Left lobe of liver (tissue), 2 donors: Measurements from ENCODE around the gene ARSI. TPM values are rescaled to one million over a fixed set of nuclear protein-coding genes. Genes with fewer than 3 reads are reported as not detected.
A peak's percentile ranks its signal among the peaks of the same experiment; 100 is the strongest.

ENCODE experiments used
- ATAC-seq: fragments of 200-7000 bp; cut with Tn5 transposase; one replicate; pipeline ENCODE4 v1.9.1; 2020; ENCODE audit warnings: mild to moderate bottlenecking, moderate library complexity
- DNase-seq: peaks from one replicate; pipeline ENCODE4 v3.0.0-alpha.2; 2020; ENCODE audit warnings: low spot score
- total RNA-seq: library from RNA; stranded (reverse); gene quantifications from one replicate; pipeline ENCODE4 v1.2.1, GENCODE V29; 2021
- donor health status: DM: no; HTN: no; CAD: no; lungs with moderate emphysema.
- donor health status: DM: no; HTN: yes; CAD: no.

The ARSI gene
- total RNA-seq, 1 donor from 2014 or later = 0.43 TPM

DNA sequence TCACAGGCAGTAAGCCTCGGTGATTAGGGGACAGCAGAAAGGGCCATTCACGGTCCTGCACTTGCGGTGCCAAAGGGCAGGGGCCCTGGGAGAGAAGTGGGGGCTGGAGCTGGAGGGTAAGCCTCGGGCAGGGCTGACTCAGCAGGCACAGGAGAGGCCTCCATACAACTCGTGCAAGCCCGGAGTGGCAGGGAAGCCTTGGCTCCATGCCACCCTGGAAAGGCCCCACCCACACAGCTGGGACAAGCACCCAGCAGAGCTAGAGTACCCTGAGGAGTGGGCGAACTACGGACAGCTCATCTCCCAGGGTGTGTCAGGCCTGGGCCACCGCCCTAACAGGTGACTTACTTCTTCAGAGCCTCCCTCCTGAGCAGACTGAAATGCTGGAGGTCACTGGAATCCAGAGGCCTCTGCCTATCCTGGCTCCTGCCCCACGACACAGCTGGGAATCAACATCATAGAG is 7.5 kb downstream of the ARSI start:
- ATAC-seq (peak; percentile 33), DNase-seq (no peak)

DNA sequence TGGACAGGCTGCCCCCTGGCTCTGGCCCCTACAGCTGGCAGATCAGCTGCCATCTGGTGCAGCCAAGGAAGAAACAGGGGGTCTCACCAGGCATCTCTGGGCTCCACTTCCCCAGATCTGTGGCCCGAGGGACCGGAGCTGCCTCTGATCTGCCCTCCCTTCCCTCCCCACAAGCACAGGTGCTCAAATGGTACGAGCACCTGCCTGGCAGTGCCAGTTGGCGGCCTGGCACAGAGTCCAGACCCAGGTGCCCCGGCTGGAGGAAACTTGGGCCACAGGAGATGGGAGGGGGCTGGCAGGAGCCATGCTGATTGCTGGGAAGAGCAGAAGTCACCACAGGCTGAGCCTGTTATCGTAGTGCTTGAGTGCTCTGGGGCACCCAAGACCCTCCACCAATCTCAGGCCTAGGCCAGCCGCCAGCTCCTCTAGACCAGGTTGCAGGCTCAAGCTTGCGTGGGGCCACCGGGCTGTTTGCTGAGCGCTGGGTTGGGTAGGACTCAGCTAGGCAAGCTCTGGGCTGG is 8.1 kb downstream of the ARSI start:
- ATAC-seq (no peak), DNase-seq (no peak)

DNA sequence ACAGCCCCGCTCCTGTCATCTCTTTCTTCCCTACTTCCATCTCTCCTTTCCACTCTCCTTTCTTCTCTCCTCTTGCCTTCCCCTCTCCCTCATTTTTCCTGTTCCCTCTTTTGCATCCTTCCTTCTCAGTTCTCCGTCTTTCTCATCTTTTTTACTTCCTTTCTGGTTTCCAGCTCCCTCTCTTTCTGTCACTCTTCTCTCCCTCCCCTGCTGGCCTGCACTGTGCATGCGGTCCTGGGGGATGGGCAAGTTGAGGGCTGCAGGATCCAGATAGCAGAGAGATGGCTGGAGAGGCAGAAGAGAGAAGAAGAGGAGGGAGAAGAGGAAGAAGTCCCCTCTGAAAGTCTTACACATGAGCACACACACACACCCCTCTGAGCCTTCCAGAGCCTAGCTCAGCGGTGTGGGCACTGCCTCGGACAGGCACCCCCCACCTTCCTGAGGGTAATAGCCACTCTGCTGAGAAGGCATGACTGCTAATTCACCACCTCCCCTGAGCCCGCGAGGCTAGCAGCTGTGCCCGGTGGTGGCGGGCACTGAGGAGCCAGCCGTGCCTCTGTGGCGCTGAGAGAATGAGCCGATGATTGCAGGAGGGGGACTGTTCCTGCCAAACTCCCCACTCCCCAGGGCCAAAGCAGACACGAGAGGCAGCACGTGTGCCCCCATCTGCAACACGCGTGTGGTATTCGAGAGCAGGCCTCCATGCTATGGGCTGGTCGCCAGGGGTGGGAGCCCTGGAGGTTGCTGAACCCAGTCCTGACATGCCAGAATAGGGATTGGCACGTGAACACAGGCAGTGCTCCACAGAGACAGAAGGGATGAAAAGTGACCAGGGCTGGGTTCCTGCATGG is 9.4 kb downstream of the ARSI start:
- DNase-seq (no peak), ATAC-seq (peak; percentile 22)

DNA sequence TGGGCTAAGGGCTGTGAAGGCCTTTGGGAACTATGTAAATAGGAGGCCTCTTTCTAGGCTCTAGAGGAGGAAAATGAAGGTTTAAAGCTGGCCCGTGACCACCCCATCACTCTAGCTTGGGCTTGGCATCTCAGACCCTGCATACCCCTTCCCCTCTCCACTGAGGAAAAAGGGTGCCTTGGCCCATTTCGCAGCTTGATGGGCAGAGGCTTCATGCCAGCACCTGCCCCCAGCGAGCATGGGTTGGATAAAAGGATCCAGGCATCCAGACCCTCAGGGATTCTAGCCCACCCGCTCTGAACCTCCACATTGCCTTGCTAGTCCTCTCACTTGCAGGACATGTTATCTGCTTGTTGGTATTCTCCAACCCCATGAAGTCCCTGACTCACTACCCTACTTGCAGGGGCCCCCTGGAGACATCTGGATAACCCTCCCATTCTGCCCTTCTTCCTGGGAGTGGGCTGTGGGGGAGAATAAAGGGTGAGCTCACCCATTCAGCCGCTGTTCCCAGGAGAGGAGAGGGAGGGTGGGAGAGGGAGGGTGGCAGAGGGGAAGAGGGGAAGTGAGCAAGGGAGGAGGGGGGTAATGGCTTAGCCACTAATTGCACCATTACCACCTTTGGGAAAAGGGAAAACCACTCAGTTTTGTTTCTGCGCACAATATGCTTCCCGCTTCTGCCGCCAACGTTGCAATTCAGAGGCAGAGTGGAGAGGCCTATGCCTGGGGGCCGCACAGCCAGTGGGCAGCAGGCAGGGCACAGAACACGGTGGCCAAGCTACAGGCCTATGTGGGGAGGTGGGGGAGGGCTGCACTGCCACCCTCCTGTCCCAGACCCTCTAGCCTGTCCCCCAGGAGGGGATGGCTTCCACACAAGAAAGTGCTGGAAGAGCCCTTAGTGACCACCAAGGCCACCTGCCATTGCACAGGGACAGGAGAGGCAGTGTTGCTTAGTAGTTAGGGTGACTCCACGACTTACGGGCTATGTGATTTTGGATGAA is 11.0 kb downstream of the ARSI start:
- DNase-seq (no peak), ATAC-seq (no peak)

DNA sequence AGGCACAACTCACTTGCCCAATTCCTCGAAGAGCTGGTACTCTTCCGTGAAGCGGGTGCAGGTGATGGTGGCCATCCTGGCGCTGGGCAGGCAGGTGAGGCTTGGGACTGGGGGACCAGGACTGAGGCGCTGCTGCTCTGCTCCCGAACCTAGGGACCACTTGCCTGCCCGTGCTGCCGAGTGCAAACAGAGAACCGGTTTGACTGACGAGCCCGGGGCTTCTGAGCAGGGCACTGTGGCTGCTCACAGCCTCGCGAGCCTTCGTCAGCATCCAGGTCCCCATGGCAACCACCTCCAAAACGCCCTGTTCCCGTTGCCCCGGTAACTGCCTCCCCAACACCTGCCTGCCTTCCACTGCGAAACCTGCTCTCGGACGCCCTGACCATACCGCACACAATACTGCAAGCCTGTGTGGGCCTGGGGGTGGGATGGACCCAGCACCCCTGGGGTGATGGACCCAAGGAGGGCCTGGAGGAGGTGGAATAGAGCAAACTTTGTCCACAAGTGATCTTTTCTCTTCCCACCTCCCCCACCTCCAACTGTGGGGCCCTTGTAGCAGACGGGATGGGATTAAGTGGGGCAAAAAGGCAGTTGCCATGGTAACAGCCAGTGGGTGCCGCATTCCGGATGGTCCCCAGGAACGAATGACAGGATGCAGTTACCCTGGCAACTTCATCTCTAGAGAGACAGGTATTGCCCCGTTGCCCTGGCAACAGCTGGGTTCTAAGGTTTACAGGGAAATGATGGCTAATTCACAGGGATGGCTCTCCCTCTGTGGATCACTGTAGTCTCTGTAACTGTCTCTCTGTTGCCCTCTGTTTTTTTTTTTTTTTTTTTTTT is 12.9 kb downstream of the ARSI start, which contains the start of gene CAMK2A:
Gene CAMK2A, minus strand, starts transcription at position 223 of the 840 bp plus-strand sequence. Its CDS starts 148 bp downstream, at position 75.
- DNase-seq (no peak), ATAC-seq (no peak)

DNA sequence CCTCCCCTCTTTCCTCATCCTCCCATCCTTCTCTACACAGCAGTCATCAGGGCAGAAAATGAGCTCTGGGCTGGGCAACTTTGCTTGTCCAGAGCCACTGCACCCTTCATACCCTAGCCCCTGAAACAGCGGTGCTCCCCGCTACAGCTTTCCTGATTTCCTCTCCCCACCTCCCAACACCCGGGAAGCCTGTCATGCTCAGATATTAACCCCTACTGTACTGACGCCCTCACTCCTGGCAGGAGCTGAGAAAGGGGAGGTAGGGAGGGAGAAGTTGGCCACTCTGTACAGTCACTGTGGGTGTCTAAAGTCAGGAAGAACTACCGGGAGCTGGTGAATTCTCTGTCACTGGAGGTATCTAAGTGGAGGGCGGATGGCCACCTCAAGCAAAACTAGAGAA is 13.9 kb downstream of the ARSI start:
- ATAC-seq = no peak
- DNase-seq = no peak

GRCh38 chr5:150288361-150288760 is 14.3 kb downstream of the ARSI start:
- no peak for DNase-seq

DNA sequence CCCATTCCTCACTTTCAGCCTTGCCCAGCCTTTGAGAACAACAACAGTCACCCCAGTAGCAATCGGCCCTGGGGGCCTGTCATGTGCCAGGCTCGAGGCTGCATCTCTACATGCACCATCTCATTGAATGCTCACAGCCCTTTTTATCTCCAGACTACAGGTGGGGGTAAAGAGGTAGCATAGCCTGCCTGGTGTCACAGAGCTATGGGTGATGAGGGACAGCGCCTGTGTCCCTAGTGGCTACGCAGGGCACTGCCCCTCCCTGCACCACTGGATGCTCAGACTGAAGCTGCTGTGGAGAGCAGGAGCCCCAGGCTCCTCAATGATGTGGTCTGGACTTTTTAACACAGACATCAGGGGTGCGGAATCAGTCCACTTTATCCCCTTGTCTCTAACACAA is 15.9 kb downstream of the ARSI start:
- DNase-seq (no peak), ATAC-seq (peak; percentile 90)

More at GRCh38 chr5:150288361-150288760, 14.3 kb downstream of the ARSI start:
- no peak for ATAC-seq

GRCh38 chr5:150285114-150285513 is 17.6 kb downstream of the ARSI start:
- ATAC-seq (no peak), DNase-seq (no peak)

DNA sequence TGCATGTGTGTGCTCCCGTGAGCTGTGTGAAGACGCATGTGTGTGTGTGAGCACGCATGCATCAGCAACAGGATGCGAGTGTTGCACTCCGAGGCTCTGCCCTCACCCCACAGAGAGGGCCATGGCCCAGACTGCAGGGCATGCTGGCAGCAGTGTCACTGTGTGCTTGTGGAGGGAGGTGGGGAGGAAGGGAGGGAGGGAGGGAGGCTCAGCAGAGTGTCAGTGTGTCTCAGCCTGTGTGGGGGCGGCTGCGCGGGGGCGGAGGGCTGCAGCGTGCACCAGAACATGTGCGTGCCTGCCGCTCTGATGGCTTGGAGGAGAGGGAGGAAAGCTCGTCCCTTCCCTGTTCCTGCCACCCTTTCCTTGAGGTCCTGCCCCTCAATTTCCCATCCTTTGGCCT is 18.4 kb downstream of the ARSI start:
- ATAC-seq (no peak), DNase-seq (no peak)

DNA sequence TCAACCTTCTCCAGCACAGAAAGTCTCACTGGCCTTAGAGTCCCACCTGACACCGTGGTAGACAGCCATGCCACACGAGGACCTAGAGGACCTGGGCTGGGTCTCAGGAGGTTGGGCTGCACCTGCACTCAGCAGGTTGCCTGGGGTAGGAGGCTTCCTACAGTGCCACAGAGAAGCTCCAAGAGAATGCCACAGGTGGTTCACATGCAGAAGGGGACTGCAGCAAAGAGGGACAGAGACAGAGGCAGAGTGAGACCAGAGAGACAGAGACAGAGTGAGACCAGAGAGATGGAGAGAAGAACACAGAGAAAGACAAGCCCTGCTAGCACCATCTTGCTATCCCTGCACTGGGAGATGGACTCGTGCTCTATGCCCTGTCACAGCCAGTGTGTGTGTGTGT is 18.8 kb downstream of the ARSI start:
- ATAC-seq (no peak), DNase-seq (no peak)

GRCh38 chr5:150281987-150282386 is 20.7 kb downstream of the ARSI start:
- ATAC-seq (no peak), DNase-seq (no peak)

DNA sequence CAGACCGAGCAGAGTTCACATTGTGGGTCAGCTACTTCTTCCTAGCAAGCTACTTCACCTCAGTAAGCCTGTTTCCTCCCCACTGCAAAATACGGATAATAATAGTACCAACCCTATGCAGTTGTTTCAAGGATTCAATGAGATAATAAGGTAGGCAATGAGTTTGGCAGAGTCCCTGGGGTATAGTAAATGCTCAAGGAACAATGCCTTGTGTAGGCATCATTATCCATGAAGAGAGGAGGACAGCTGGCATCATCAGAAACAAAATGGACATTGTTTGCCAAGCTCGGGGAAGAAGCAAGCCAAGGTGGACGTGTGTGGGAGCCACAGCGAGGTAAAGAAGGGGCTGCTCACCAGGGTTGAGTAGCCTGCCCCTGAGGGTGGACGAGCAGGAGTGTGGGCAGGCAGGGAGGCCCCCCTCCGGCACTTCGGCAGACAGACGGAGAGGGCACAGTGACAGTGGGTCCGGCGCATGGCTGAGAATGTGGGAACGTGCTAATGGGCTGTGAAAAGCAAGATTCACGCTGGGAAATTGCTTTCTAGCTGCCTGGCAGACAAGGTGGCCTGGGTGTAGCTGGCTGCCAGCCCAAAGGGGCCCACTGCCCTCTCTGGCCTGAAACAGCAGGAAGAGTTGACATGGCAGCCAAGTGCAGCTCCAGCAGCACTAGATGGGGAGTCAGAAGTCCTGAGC is 23.2 kb downstream of the ARSI start:
- DNase-seq (no peak), ATAC-seq (no peak)

- no peak for ATAC-seq
These were observed 23.8 kb downstream of the ARSI start for GRCh38 chr5:150278916-150279315.

GRCh38 chr5:150278046-150278730 is 24.5 kb downstream of the ARSI start:
- ATAC-seq (no peak), DNase-seq (no peak)

More at GRCh38 chr5:150278916-150279315, 23.8 kb downstream of the ARSI start:
- no peak for DNase-seq

GRCh38 chr5:150277043-150277442 is 25.7 kb downstream of the ARSI start:
- ATAC-seq (no peak), DNase-seq (no peak)

- ATAC-seq (no peak), DNase-seq (no peak)
These were observed 27.9 kb downstream of the ARSI start for GRCh38 chr5:150274811-150275210.

GRCh38 chr5:150272531-150272930 is 30.2 kb downstream of the ARSI start:
- ATAC-seq (no peak), DNase-seq (no peak)

DNA sequence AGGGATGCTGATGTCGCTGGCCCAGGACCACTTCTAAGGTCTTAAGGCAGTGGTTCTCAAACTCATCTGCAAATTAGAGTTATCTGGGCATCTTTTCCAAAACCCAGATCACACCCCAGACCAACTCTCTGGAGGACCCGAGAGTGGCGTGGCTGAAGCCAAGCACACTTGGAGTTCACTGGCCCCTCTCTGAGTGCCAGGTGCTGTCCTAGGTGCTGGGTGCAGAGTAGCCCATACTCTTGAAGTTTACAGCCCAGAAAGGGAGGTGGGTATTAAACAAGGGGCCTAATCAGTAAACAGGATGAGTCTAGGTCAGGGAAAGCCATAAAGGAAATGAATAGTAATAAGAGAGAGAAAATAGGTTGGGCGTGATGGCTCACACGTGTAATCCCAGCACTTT is 30.8 kb downstream of the ARSI start:
- DNase-seq (no peak), ATAC-seq (no peak)
